Stimulated activated CD8-positive, alpha-beta memory T cell treated with anti-CD3 and anti-CD28 coated beads, Interleukin-4, amount 100 ng/mL, for 24 hours (primary cell): ENCODE data around the gene SRGAP1.
"Not testable (repeated sequence)": the region's sequence is repeated elsewhere in the genome, so short reads cannot be mapped to it uniquely, and the experiment has no call there.

Source experiments
- DNase-seq: peaks from one replicate; pipeline ENCODE4 v3.0.0-alpha.2; 2020; ENCODE audit warnings: low read depth

Gene SRGAP1

DNA sequence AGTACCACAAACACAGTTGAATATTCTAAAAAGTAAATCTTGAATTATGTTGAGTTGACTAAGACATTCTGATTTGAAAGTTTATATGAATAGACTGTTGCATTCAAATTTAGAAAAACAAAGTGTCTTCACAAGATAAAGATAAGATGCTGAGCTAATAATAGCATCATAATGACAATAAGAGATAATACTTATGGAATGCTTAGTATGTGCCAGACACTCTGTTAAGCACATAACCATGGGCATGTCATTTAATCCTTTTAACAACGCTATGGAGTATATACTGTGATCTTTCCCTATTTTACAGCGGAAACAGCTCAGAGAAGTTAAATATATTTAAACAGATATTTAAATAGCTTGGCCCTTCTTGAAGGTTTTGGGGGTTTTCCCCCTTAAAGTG is 163.4 kb downstream of the SRGAP1 start:
- no peak for DNase-seq

GRCh38 chr12:64008596-64008995 is 164.1 kb downstream of the SRGAP1 start:
- DNase-seq, result no peak

DNA sequence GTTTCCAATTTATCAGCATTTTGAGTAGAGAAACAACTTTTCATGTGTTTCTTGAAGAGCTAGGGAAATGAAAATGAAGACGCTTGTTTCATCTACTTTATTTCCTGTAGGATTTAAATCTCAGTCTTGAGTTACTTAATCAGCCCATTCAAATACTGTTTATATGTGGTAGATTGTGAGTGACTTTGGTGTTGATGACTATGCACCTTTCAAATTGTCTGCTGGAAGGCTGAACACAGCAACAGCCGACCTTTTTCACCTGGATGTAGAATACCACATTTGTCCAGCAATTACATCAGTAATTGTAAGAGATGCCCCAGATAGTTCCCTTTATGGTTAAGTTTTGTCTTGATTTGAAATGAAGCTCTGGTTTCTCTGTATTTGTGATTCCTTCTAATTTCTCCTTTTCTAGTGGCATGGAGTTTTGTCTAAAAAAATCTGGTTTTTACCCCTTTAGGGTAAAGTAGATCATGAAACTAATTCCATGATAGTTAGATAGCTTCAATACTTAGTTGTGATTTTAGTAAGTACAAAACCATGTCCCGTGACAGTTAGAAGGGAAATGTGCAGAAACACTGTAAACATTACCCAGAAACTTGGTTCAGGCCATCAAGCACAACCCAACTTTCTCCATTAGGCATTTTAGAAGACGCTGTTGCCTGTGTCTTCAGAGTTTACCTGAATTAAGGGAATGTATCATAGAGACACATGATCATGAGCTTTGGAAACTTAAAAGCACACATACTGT is 165.0 kb downstream of the SRGAP1 start:
- DNase-seq, result no peak

GRCh38 chr12:64010069-64010686 is 165.7 kb downstream of the SRGAP1 start:
- no peak for DNase-seq

DNA sequence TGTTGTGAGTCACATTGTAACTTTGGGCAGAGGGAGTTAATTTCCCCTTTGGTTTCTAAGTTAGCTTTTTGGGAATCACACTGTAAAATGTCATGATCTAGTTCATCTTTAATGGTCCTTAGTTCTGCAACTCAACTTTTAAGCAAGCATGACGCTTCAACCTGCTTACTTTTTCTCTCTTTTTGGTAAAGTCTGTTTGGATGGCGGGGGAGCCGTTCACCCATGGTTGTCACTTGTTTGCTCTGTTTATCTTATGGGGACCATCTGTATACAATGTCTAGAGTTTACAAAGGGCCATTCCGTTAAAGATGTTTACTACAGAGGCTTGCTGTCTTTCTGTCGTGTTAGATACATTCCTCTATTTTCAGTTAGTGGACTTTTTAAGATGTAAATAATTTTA is 172.0 kb downstream of the SRGAP1 start:
- no peak for DNase-seq

GRCh38 chr12:64018116-64018515 is 173.6 kb downstream of the SRGAP1 start:
- DNase-seq, result not testable (repeated sequence)

DNA sequence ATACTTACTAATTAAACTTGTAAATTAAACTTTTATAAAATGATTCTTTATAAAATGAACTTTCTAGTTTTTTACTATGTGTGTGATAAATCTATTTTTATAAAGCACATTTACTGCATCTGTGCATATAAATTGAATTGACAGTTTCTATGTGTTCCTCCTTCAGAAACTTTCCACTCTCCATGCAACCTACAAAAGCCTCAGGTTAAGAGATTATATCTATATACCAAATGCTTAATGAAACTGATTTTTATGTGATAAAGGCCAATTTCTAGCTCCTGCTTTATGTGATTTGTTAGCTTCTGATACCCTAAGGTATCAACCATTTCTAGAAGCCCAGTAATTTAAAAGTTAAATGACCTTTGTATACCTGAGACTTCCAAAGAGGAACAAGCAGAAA is 174.0 kb downstream of the SRGAP1 start:
- no peak for DNase-seq

- DNase-seq, result no peak
These were observed 174.6 kb downstream of the SRGAP1 start for GRCh38 chr12:64019101-64019500.

GRCh38 chr12:64019654-64020053 is 175.2 kb downstream of the SRGAP1 start:
- DNase-seq, result no peak

DNA sequence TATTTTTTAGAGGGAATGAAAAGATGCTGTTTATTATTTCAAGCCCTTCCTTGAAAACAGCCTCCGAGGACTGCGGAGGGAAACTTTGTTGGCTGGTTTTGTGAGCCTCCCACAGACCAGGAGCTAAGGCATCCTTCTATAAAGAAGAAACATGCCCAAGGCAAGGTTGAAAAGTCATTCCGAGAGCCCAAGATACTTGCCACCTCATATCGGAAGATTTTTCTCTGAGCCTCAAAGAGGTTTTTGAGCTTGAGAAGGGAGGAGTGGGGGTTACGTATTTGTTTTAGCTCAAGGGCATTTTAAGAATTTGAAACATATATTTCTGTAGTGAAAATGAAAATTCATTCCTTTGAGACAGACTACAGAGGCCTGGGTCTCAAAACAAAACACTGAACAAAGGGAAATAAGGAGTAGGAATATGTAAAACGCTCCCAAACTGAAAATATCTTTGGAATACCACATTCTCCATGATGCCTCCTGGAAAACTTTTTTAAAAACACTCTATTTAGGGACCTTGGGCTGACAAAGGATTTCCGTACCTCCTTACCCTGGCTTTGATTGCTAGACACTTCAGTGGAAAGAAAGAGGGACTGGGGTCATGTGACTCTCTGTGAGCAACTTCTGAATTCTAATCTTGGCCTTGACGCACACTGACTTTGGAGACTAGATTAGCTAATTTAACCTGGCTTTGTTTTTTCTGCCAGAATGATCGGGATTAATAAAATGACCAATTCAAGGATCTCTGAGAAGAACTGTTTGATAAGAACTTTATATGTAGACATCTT is 180.9 kb downstream of the SRGAP1 start:
- DNase-seq, result no peak

GRCh38 chr12:64027311-64027710 is 182.8 kb downstream of the SRGAP1 start:
- DNase-seq, result no peak

DNA sequence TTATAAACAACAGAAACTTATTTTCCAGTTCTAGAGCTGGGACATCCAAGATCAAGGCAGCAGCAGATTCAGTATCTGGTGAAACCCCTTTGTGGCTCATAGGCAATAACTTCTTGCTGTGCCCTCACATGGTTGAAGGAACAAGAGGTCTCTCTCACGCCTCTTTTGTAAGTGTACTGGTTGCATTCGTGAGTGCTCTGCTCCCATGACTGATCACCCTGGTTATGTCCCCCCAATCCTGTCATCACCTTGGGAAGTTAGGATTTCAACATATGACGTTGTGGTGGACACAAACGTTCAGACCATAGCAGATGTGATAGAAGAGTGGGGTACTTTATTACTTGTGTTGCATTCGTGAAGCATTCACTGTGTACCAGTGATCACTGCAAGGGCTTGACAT is 184.0 kb downstream of the SRGAP1 start:
- DNase-seq, result no peak

GRCh38 chr12:64029013-64029857 is 184.7 kb downstream of the SRGAP1 start:
- no peak for DNase-seq

DNA sequence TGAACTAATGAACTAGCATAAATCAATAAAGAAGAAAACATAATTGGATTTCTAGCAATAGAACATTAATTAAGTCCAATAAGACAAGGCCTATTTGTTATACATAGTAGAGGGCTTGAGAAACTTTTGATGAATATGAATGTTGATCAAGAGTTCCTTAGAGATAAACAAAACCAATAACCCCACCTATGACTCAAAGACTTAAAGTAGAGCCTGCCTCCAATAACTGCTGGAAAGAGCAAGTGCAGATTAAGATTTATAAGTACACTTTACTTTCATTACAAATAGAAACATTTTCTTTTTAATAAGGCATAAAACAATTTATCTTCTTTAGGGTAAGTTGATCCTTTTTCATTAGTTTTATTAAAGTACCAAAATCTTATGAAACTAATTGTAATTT is 185.7 kb downstream of the SRGAP1 start:
- no peak for DNase-seq

- not testable (repeated sequence) for DNase-seq
These were observed 189.6 kb downstream of the SRGAP1 start for GRCh38 chr12:64034056-64034455.

GRCh38 chr12:64034901-64035576 is 190.5 kb downstream of the SRGAP1 start:
- DNase-seq, result no peak

DNA sequence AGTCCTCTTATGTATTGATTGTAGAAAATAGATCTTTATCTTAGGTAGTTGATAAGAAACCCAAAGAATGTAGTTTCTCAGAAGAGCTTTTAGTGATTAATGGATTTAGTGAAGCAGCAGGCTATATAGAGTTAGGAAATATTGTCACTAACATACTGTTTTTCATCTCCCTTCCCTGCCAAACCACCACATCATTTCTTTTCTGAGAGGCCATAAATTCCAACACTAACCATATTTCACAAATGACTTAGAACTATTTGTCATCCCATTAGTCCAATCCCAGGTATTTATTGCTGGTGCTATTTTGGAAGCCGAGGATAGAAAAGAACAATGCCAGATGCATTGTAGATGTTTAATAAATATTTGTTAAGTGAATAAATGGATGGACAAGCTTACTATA is 191.9 kb downstream of the SRGAP1 start:
- DNase-seq, result no peak

GRCh38 chr12:64039281-64039871 is 194.9 kb downstream of the SRGAP1 start:
- no peak for DNase-seq

- no peak for DNase-seq
These were observed 198.4 kb downstream of the SRGAP1 start for GRCh38 chr12:64042911-64043310.

- DNase-seq, result no peak
These were observed 199.7 kb downstream of the SRGAP1 start for GRCh38 chr12:64044191-64044590.

DNA sequence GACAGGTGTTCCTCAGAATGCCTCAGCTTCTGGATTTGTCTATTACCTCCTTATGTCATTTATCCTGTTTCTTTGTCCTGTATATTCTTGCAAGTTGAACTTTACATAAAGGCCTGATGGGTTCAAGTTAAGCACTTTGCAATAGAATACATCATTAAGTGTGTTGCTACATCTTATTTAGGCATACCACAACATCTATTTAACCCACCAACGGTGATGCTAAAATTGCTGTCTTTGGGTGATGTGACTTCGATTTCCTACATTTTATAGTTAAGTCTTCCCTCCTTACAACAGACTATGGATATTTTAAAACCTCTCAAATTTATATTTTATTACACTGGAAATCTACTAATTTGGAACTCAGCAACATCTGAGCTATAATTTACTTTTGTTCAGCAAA is 206.6 kb downstream of the SRGAP1 start:
- DNase-seq, result no peak
